RPMI7951 (cell line): ENCODE measurements around the gene KIF13A. TPM values are rescaled to one million over a fixed set of nuclear protein-coding genes. Genes with fewer than 3 reads are reported as not detected.
"Not testable (repeated sequence)": the region's sequence is repeated elsewhere in the genome, so short reads cannot be mapped to it uniquely, and the experiment has no call there.

ENCODE experiments used
- DNase-seq: peaks from one replicate; pipeline ENCODE4 v3.0.0-alpha.2; 2012; ENCODE audit warnings: low read depth
- total RNA-seq: library from RNA; depleted of rRNA; stranded (reverse); fragments of >200 nt; shearing (Covaris generic); gene quantifications from 2 replicates; pipeline ENCODE4 v1.2.3, GENCODE V29; 2014

The KIF13A gene
- total RNA-seq, 1 experiment from 2014 or later = 25.5 TPM

GRCh38 chr6:17846762-17847161 is 140.7 kb downstream of the KIF13A start:
- DNase-seq = no peak

- no peak for DNase-seq
These were observed 141.8 kb downstream of the KIF13A start for GRCh38 chr6:17845598-17845997.

GRCh38 chr6:17844967-17845366 is 142.5 kb downstream of the KIF13A start:
- DNase-seq = not testable (repeated sequence)

- DNase-seq = no peak
These were observed 144.3 kb downstream of the KIF13A start for GRCh38 chr6:17842934-17843821.

GRCh38 chr6:17842014-17842776 is 145.2 kb downstream of the KIF13A start:
- DNase-seq = no peak

GRCh38 chr6:17839513-17840223 is 147.8 kb downstream of the KIF13A start:
- no peak for DNase-seq

- DNase-seq = no peak
These were observed 151.1 kb downstream of the KIF13A start for GRCh38 chr6:17836293-17836692.

- DNase-seq = no peak
These were observed 151.7 kb downstream of the KIF13A start for GRCh38 chr6:17835784-17836183.

GRCh38 chr6:17831135-17831534 is 156.3 kb downstream of the KIF13A start:
- peak; percentile 91 for DNase-seq

- DNase-seq = no peak
These were observed 157.5 kb downstream of the KIF13A start for GRCh38 chr6:17829905-17830304.

GRCh38 chr6:17828149-17828548 is 159.3 kb downstream of the KIF13A start:
- DNase-seq = no peak

- DNase-seq = no peak
These were observed 161.1 kb downstream of the KIF13A start for GRCh38 chr6:17826301-17826700.

GRCh38 chr6:17820055-17820454 is 167.4 kb downstream of the KIF13A start:
- DNase-seq = no peak

- DNase-seq = no peak
These were observed 169.7 kb downstream of the KIF13A start for GRCh38 chr6:17817763-17818162.

- peak; percentile 8 for DNase-seq
These were observed 170.4 kb downstream of the KIF13A start for GRCh38 chr6:17816921-17817611.

- DNase-seq = no peak
These were observed 173.9 kb downstream of the KIF13A start for GRCh38 chr6:17813542-17813941.

- no peak for DNase-seq
These were observed 175.1 kb downstream of the KIF13A start for GRCh38 chr6:17812311-17812710.

GRCh38 chr6:17808609-17809008 is 178.8 kb downstream of the KIF13A start:
- DNase-seq = no peak

- not testable (repeated sequence) for DNase-seq
These were observed 180.0 kb downstream of the KIF13A start for GRCh38 chr6:17807431-17807830.

- no peak for DNase-seq
These were observed 184.0 kb downstream of the KIF13A start for GRCh38 chr6:17803409-17803808.

- no peak for DNase-seq
These were observed 188.8 kb downstream of the KIF13A start for GRCh38 chr6:17798477-17799154.
